Mucosa of rectum (tissue), 2 donors: ENCODE measurements around the gene TMED10.
"Not testable (repeated sequence)": the region's sequence is repeated elsewhere in the genome, so short reads cannot be mapped to it uniquely, and the experiment has no call there.

ENCODE experiments used
- H3K27ac ChIP-seq, 2 donors: one replicate each; pipeline ENCODE4 v1.7.0; 2013; ENCODE audit warnings: inconsistent platforms in 2 of 2, low read depth in 2 of 2, low read length in 2 of 2
- H3K27me3 ChIP-seq, 2 donors: one replicate each; pipeline ENCODE4 v1.7.0; 2013; ENCODE audit warnings: low read length in 2 of 2; ENCODE audit not compliant: control insufficient read depth in 2 of 2, insufficient read depth in 2 of 2
- H3K36me3 ChIP-seq, 2 donors: one replicate each; pipeline ENCODE4 v1.7.0; 2013; ENCODE audit warnings: low read length in 2 of 2; ENCODE audit not compliant: control insufficient read depth in 2 of 2, insufficient read depth in 2 of 2
- H3K4me1 ChIP-seq, 2 donors: one replicate each; pipeline ENCODE4 v1.7.0; 2013; ENCODE audit warnings: low read length in 2 of 2, mild to moderate bottlenecking in 1 of 2; ENCODE audit not compliant: control insufficient read depth in 2 of 2, insufficient read depth in 2 of 2
- H3K4me3 ChIP-seq, 2 donors: one replicate each; pipeline ENCODE4 v1.7.0; 2013; ENCODE audit warnings: low read length in 2 of 2
- H3K9ac ChIP-seq, 2 donors: one replicate each; pipeline ENCODE4 v1.7.0; 2013; ENCODE audit warnings: low read length in 2 of 2, low read depth in 1 of 2, mild to moderate bottlenecking in 1 of 2
- H3K9me3 ChIP-seq, 2 donors: one replicate each; pipeline ENCODE4 v1.7.0; 2013; ENCODE audit warnings: low read length in 2 of 2; ENCODE audit not compliant: control insufficient read depth in 2 of 2
- donor health status: healthy.
- donor health status: Normal muscosa, but diverticular disease.

Gene TMED10

DNA sequence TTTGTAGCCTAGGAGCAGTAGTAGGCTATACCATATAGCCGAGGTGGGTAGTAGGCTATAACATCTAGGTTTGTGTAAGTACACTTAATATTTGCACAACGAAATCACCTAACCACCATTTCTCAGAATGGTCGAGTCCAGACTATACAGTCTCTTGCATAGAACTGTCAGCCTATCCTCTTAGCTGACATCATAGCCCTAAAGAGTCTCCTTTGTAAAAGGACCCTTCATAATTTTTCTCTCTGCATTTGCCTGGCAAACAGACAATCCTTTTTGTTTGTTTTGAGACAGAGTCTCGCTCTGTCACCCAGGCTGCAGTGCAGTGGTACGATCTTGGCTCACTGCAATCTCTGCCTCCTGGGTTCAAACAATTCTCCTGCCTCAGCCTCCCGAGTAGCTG lies 25.8 kb downstream of the TMED10 start:
- not testable (repeated sequence) for H3K4me3 ChIP-seq, H3K4me1 ChIP-seq, H3K27ac ChIP-seq, H3K27me3 ChIP-seq, H3K9me3 ChIP-seq, H3K9ac ChIP-seq
- peaks cover 8 to 20% of the 10 kb centered on the region in 2 donors for H3K36me3 ChIP-seq

DNA sequence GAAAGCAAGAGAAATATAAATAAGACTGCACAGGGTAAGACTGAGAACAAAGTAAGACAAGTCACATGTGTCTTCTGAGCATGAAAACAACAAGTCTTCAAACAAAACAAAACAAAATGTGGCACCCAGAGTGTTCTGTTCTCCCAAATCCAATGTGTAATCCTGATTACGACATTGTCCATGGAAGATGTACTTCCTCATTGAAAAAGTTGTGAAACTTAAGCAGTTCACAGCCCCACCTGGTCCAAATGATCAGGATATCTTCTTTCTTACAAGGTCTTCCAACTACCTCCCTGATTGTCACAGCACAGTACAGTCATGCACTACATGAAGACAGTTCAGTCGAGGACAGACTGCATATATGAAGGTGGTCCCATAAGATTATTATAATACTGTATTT lies 26.3 kb downstream of the TMED10 start:
- Histone ChIP-seq H3K27ac (no peak overlapping the region), H3K9me3 (no peaks in the 10 kb centered on the region), H3K27me3 (no peaks in the 10 kb centered on the region), H3K9ac (no peak overlapping the region), H3K4me3 (no peak overlapping the region), H3K36me3 (peaks cover 8 to 20% of the 10 kb centered on the region in 2 donors), H3K4me1 (peaks cover 2 to 3% of the 10 kb centered on the region in 2 donors)

- H3K4me3 ChIP-seq = no peak overlapping the region
- peaks cover under 1 to 4% of the 10 kb centered on the region in 2 donors for H3K4me1 ChIP-seq
- H3K9ac ChIP-seq = no peak overlapping the region
Observed at GRCh38 chr14:75147423-75148071, 28.9 kb downstream of the TMED10 start.

DNA sequence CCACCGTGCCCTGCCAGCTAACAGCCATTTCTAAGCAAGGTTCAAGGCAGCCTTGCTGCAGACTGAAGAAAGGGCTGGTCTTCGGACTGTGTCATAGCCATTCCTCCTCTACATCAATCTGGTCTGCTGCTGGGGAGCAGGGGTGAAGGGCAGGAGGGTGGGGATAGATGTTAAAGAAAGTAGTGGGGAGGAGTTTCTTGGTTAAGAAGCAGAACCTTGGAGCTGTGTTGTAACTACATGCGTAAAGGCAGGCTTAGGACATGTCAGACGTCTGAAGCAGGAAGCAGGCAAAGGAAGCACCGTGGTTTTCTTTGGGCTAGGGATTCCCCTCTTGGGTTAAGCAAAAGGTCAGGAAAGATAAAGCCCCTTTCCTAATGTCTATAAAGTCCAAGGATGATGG lies 31.5 kb downstream of the TMED10 start:
- Histone ChIP-seq H3K36me3 (peaks cover 3 to 8% of the 10 kb centered on the region in 2 donors), H3K27me3 (no peaks in the 10 kb centered on the region), H3K27ac (peak overlapping the region; percentile 10 to 17), H3K9me3 (no peaks in the 10 kb centered on the region), H3K4me3 (no peak overlapping the region), H3K4me1 (peaks cover 7 to 12% of the 10 kb centered on the region in 2 donors), H3K9ac (no peak overlapping the region)

More at GRCh38 chr14:75147423-75148071, 28.9 kb downstream of the TMED10 start:
- H3K9me3 ChIP-seq = no peaks in the 10 kb centered on the region
- no peaks in the 10 kb centered on the region for H3K27me3 ChIP-seq
- H3K36me3 ChIP-seq = peaks cover 8 to 20% of the 10 kb centered on the region in 2 donors
- peak overlapping the region; percentile 67 to 73 for H3K27ac ChIP-seq

- Histone ChIP-seq H3K9ac (no peak overlapping the region), H3K4me1 (peaks cover 7 to 12% of the 10 kb centered on the region in 2 donors), H3K9me3 (no peaks in the 10 kb centered on the region), H3K27me3 (no peaks in the 10 kb centered on the region), H3K4me3 (no peak overlapping the region), H3K36me3 (peaks cover under 1 to 3% of the 10 kb centered on the region in 2 donors), H3K27ac (peak overlapping the region; percentile 27 to 35)
Observed at GRCh38 chr14:75143761-75144527, 32.5 kb downstream of the TMED10 start.

- Histone ChIP-seq H3K36me3 (peaks cover 0 to 2% of the 10 kb centered on the region in 2 donors), H3K27ac (peak overlapping the region in 1 of 2 donors; percentile 11), H3K27me3 (no peaks in the 10 kb centered on the region), H3K9me3 (no peaks in the 10 kb centered on the region), H3K4me1 (peaks cover 11 to 16% of the 10 kb centered on the region in 2 donors), H3K9ac (no peak overlapping the region), H3K4me3 (no peak overlapping the region)
Observed at GRCh38 chr14:75142494-75142893, 33.9 kb downstream of the TMED10 start.

DNA sequence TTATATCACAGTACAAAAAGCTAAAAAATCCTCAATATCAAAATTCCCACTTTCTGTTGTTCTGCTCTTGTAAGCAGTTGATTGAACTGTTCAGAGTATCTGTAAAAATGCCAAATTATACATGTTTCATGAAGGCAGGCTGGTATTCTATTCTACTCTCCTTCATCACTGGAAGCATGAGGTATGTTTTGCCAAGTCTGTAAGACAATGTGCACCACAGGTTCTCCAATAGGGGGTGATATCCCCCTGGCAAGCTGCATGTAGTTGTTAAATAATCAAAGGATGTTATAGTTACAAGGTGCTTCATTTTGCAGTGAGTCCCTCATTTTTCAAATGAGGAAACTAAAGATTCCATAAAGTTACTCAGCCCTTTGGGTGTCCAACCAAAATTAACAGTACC lies 34.4 kb downstream of the TMED10 start:
- Histone ChIP-seq H3K9ac (no peak overlapping the region), H3K4me1 (peaks cover 9 to 16% of the 10 kb centered on the region in 2 donors), H3K27me3 (no peaks in the 10 kb centered on the region), H3K4me3 (no peak overlapping the region), H3K27ac (peak overlapping the region in 1 of 2 donors; percentile 11), H3K9me3 (no peaks in the 10 kb centered on the region), H3K36me3 (no peaks in the 10 kb centered on the region)

GRCh38 chr14:75141062-75141461 lies 35.4 kb downstream of the TMED10 start:
- H3K4me1 ChIP-seq = peaks cover 9 to 16% of the 10 kb centered on the region in 2 donors
- no peaks in the 10 kb centered on the region for H3K27me3 ChIP-seq
- H3K4me3 ChIP-seq = no peak overlapping the region
- H3K9ac ChIP-seq = peak overlapping the region in 1 of 2 donors; percentile 31
- H3K36me3 ChIP-seq = peaks cover 0 to 2% of the 10 kb centered on the region in 2 donors
- H3K27ac ChIP-seq = no peak overlapping the region
- no peaks in the 10 kb centered on the region for H3K9me3 ChIP-seq

- H3K9ac ChIP-seq = no peak overlapping the region
- no peaks in the 10 kb centered on the region for H3K27me3 ChIP-seq
- no peak overlapping the region for H3K4me3 ChIP-seq
- H3K9me3 ChIP-seq = no peaks in the 10 kb centered on the region
- H3K4me1 ChIP-seq = peaks cover 9 to 16% of the 10 kb centered on the region in 2 donors
- no peak overlapping the region for H3K27ac ChIP-seq
- peaks cover 0 to 3% of the 10 kb centered on the region in 2 donors for H3K36me3 ChIP-seq
Observed at GRCh38 chr14:75140620-75141019, 35.8 kb downstream of the TMED10 start.

DNA sequence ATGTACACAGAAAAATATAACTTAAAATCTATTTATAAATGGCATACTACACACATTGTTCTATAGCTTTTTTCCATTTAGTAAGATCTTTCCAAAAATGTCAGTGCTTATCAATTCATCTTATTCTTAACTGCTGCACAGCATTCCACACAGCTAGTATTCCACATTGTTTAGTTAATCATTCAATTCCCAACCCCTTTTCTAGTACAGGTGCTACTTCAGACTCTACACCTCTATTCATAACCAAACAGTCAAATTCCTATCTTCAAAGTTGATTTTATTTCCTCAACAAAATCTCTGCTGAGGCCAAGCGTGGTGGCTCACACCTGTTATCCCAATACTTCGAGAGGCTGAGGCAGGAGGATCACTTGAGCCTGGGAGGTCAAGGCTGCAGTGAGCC lies 37.2 kb downstream of the TMED10 start:
- Histone ChIP-seq H3K36me3 (peaks cover 9 to 17% of the 10 kb centered on the region in 2 donors), H3K27me3 (no peaks in the 10 kb centered on the region), H3K27ac (no peak overlapping the region), H3K9ac (no peak overlapping the region), H3K4me3 (no peak overlapping the region), H3K4me1 (peaks cover 13 to 24% of the 10 kb centered on the region in 2 donors), H3K9me3 (no peaks in the 10 kb centered on the region)
